HUES6 (cell line): ENCODE data around the gene ORC3.

Experiments used
- H3K27ac ChIP-seq: 2 replicates; pipeline ENCODE4 v1.7.0; 2013; ENCODE audit warnings: low read depth, mild to moderate bottlenecking, low read length, inconsistent platforms
- H3K27me3 ChIP-seq: 2 replicates; pipeline ENCODE4 v1.6.1; 2013; ENCODE audit warnings: low read length; ENCODE audit not compliant: control insufficient read depth, insufficient read depth
- H3K36me3 ChIP-seq: 2 replicates; pipeline ENCODE4 v1.6.1; 2013; ENCODE audit warnings: low read length; ENCODE audit not compliant: control insufficient read depth, insufficient read depth
- H3K4me1 ChIP-seq: 2 replicates; pipeline ENCODE4 v1.6.1; 2013; ENCODE audit warnings: low read length; ENCODE audit not compliant: control insufficient read depth, insufficient read depth
- H3K4me3 ChIP-seq: 2 replicates; pipeline ENCODE4 v1.5.1; 2013; ENCODE audit warnings: low read depth, low read length
- H3K9ac ChIP-seq: one replicate; pipeline ENCODE4 v1.6.1; 2013; ENCODE audit warnings: mild to moderate bottlenecking, low read length
- H3K9me3 ChIP-seq: 2 replicates; pipeline ENCODE4 v1.6.1; 2013; ENCODE audit warnings: low read depth, low read length; ENCODE audit not compliant: control insufficient read depth, insufficient read depth

ORC3 gene

DNA sequence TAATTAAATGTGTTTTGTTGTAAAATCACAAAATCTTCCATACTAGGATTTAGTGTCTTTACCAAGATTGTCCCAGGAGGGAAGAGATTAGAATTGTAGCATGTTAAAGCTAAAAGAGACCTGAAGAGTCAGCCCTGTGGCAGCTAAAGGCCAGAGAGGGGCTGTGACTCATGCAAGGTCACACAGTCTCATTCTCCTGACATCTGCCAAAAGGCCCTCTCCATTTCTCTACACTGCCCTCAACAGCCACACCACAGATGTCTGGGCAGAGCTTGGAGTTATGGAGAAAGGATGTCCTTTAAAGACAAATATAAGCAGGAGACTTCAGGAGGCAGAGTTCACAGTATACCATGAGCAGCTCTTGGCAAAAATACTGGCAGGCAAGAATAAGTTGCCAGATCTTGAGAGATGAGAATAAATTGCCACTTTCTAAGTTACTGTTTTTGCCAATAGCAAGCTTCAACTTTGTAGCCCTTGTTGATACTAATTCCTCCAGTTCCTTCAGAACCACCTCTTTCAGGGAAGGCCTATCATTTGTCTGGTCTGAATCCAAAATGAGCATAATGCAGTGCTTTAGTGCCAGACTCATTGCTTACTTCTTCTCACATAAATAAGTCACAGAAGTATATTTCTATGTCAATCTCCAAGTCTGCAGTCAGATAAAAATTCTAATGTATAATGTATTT lies 70.4 kb downstream of the ORC3 start:
- H3K9ac ChIP-seq = no peak overlapping the region
- no peaks in the 10 kb centered on the region for H3K4me1 ChIP-seq
- peaks cover 73% of the 10 kb centered on the region for H3K36me3 ChIP-seq
- H3K9me3 ChIP-seq = no peaks in the 10 kb centered on the region
- no peak overlapping the region for H3K27ac ChIP-seq
- no peak overlapping the region for H3K4me3 ChIP-seq
- no peaks in the 10 kb centered on the region for H3K27me3 ChIP-seq

DNA sequence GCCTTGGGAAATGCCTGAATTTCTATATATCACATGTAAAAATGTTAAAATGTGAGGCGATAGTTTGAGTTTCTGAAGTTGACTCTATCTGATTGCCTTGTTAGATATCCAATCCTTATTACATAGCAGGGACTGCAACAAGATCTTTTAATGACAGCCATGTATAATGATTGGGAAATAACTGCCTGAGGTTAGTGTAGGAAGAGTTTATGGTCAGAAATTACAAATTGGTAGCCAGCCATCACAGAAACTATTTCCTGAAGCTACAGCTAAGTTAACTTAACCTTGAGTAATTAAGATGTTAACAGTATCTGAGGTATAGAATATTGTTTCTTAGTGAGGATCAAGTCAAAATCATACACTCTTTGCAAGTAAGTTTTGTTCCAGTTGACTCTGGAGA lies 71.1 kb downstream of the ORC3 start:
- no peak overlapping the region for H3K9ac ChIP-seq
- no peaks in the 10 kb centered on the region for H3K4me1 ChIP-seq
- H3K36me3 ChIP-seq = peaks cover 73% of the 10 kb centered on the region
- H3K4me3 ChIP-seq = no peak overlapping the region
- H3K27ac ChIP-seq = no peak overlapping the region
- no peaks in the 10 kb centered on the region for H3K9me3 ChIP-seq
- no peaks in the 10 kb centered on the region for H3K27me3 ChIP-seq

DNA sequence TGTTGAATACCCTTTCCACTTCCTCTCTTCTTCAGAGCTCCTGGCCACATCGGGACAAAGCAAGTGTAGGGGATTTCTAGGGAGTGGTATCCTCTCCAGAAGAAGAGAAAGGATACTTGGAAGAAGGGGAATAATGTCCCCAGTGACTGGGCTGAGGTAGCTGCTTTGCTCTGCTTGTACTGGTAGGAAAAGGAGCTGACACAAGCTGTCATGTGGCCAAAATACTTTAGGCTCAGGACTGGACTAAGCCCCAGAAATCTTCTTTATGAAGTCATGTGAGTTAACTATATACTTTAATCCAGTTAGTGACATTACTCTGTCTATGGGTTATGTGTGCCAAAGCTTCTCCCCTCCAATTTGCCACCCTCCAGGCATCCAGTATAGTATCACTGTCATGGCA lies 71.6 kb downstream of the ORC3 start:
- Histone ChIP-seq H3K36me3 (peaks cover 72% of the 10 kb centered on the region), H3K4me3 (no peak overlapping the region), H3K9me3 (no peaks in the 10 kb centered on the region), H3K9ac (no peak overlapping the region), H3K27me3 (no peaks in the 10 kb centered on the region), H3K27ac (no peak overlapping the region), H3K4me1 (no peaks in the 10 kb centered on the region)

DNA sequence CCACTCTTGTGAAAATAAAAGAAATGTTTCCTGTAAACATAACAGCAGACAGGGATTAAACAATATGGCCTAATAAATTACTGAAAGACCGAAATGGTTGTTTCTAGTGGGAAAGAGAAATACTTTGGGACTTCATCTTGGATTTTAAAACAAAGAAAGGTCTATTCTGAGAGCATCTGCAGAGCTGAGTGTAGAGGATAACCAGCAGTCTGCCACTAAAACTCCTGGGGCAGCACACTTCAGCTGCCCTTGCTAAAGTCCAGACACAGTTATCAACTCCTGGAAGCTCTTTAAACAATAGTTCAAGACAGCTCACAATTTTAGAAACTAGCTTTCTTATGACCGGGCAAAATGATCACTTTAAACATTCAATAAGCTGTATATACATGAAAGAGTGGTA lies 73.5 kb downstream of the ORC3 start:
- Histone ChIP-seq H3K4me3 (no peak overlapping the region), H3K27me3 (no peaks in the 10 kb centered on the region), H3K27ac (no peak overlapping the region), H3K9ac (no peak overlapping the region), H3K9me3 (no peaks in the 10 kb centered on the region), H3K36me3 (peaks cover 75% of the 10 kb centered on the region), H3K4me1 (no peaks in the 10 kb centered on the region)

DNA sequence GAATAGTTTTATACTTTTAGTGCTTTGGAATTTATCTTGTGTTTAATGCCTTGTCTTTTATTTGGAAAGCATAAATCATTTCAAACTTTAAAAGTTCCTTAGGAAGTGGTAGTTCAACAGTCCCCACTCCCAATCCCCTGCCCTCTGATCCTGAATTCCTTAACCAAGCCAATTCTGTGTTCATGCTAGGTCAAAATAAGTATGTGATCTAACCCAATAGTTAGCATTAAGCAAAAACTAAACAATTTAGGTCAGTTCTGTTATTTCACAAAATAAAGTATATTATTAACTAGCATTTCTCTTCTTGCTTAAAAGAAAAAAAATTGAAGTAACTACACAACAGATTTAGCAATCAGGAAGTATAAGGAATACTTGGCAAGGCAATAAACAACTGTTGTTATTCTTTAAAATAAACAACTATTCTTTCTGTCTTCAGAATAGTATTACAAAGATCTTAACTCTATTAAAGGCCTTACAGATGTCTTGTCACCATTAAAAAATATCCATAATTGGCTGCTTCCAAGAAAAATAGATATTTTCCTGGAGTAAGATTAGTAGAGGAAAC lies 75.1 kb downstream of the ORC3 start:
- Histone ChIP-seq H3K4me1 (no peaks in the 10 kb centered on the region), H3K27ac (no peak overlapping the region), H3K36me3 (peaks cover 71% of the 10 kb centered on the region), H3K9me3 (no peaks in the 10 kb centered on the region), H3K9ac (no peak overlapping the region), H3K4me3 (no peak overlapping the region), H3K27me3 (no peaks in the 10 kb centered on the region)

DNA sequence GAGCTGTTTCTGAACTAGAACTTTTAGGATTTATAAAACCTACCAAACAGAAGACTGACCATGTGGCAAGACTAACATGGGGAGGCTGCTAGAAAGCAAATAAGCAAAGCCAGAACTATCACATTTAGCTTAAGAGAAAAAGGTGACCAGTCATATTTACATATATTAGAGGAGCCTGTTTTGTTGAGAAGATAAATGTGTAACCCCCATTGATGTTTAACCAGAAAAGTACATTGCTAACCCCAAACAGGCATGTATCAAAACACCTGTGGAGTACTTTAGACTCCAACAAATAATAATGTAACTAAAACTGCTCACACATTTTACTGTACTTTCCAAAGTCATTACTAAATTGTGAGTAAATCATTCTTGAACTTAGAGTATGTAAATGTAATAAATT lies 77.1 kb downstream of the ORC3 start:
- H3K4me3 ChIP-seq = no peak overlapping the region
- H3K27me3 ChIP-seq = no peaks in the 10 kb centered on the region
- H3K27ac ChIP-seq = no peak overlapping the region
- H3K36me3 ChIP-seq = peaks cover 69% of the 10 kb centered on the region
- no peaks in the 10 kb centered on the region for H3K9me3 ChIP-seq
- H3K9ac ChIP-seq = no peak overlapping the region
- H3K4me1 ChIP-seq = peaks cover 10% of the 10 kb centered on the region; the same call in 1 of the 2 replicates

DNA sequence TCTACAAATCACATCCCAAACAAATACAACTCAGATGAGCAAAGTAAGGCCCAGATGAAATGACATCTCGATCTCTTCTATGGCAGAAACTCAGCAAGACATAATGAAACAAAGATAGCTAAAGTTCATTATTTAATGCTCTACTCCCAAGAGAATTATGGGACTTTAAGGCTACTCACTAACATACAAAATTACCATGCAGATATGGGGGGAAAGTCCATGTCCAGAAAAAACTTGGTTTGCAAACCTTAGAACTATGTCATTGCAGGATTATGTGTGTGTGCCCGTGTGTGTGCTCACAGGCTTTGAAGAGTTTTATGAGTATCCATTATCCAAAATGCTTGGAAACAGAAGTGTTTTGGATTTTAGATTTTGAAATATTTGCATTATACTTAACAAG lies 78.1 kb downstream of the ORC3 start:
- Histone ChIP-seq H3K36me3 (peaks cover 76% of the 10 kb centered on the region), H3K9me3 (no peaks in the 10 kb centered on the region), H3K9ac (no peak overlapping the region), H3K27ac (no peak overlapping the region), H3K27me3 (no peaks in the 10 kb centered on the region), H3K4me1 (peaks cover 10% of the 10 kb centered on the region; the same call in 1 of the 2 replicates), H3K4me3 (no peak overlapping the region)

DNA sequence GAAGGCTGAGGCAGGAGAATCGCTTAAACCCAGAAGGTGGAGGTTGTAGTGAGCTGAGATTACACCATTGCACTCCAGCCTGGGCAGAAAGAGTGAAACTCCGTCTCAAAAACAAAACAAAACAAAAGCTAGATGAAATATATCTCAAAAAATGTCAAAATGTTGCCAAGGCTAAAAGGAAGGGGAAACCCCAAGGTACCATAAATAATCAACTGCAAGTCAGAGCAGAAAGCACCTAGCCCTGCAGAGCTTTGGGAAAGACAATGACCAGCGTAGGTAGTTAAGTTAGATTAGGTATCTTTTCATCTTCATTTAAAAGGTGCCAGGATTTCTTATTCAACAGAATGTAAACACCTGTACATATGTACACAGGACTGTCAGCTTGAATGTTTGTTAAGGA lies 79.1 kb downstream of the ORC3 start:
- H3K27ac ChIP-seq = no peak overlapping the region
- H3K9ac ChIP-seq = no peak overlapping the region
- no peaks in the 10 kb centered on the region for H3K9me3 ChIP-seq
- H3K27me3 ChIP-seq = no peaks in the 10 kb centered on the region
- H3K4me3 ChIP-seq = no peak overlapping the region
- peaks cover 72% of the 10 kb centered on the region for H3K36me3 ChIP-seq
- H3K4me1 ChIP-seq = peaks cover 10% of the 10 kb centered on the region; the same call in 1 of the 2 replicates

DNA sequence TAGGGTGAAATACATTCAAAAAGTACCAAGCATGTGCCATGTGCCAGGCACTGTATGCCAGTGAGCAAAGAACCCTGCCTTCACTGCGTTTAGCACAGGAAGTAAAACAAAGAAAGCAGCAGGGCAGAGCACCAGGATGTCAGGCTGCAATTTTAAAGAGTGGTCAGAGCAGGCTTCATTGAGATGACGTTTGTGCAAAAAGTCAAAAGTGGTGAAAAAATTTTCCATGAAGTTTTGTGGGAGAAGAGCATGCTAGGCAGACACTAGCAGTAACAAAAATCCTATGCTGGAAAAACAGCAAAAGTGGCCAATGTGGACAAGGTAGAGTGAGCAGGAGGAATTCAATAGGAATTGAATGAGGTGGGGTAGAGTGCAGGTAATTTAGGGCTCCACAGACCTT lies 80.8 kb downstream of the ORC3 start:
- H3K27me3 ChIP-seq = no peaks in the 10 kb centered on the region
- no peak overlapping the region for H3K27ac ChIP-seq
- no peak overlapping the region for H3K9ac ChIP-seq
- peaks cover 10% of the 10 kb centered on the region; the same call in 1 of the 2 replicates for H3K4me1 ChIP-seq
- peaks cover 73% of the 10 kb centered on the region for H3K36me3 ChIP-seq
- no peaks in the 10 kb centered on the region for H3K9me3 ChIP-seq
- no peak overlapping the region for H3K4me3 ChIP-seq

DNA sequence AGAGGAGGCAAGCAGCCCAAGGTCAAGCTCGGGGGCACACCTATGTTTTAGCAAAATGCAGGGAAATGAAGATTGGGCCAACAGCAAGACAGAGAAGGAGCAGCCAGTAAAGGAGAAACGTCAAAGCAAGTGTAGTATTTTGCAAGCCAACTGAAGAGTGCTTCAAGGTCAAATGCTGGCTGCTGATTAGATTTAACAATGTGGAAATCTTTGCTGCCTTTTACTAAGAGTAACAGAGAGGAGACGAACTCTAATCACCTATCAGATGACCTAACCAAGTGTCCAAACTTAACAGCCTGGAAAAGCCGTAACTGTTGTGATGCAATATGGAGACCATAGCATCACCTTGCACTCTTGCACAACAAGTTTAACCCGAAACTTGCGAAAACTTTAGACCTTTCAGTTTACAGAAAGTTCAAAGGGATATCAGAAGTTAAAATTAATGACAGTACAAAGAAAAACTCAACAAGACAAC lies 81.7 kb downstream of the ORC3 start:
- Histone ChIP-seq H3K4me1 (peaks cover 10% of the 10 kb centered on the region; the same call in 1 of the 2 replicates), H3K27me3 (no peaks in the 10 kb centered on the region), H3K4me3 (no peak overlapping the region), H3K36me3 (peaks cover 77% of the 10 kb centered on the region), H3K9ac (no peak overlapping the region), H3K27ac (no peak overlapping the region), H3K9me3 (no peaks in the 10 kb centered on the region)

DNA sequence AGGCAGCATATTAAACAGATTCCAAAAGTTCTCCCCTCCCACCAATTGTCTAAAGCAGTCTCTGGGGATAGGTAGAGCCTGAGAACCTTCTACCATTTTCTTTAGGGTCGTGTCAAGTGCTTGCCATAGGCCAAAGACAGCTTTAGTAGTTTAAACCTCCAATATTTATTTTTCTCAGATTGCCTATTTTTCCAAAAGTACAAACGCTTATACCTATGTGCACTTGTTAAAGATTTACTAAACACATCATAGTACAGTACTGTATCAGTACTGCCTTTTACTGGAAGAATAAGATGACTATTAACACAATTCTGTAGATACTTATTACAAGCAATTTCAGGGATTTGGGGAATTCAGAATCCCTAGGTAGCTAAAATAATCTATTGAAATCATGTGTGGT lies 82.7 kb downstream of the ORC3 start:
- H3K36me3 ChIP-seq = peaks cover 76% of the 10 kb centered on the region
- H3K9me3 ChIP-seq = no peaks in the 10 kb centered on the region
- no peak overlapping the region for H3K4me3 ChIP-seq
- no peak overlapping the region for H3K9ac ChIP-seq
- no peak overlapping the region for H3K27ac ChIP-seq
- peaks cover 10% of the 10 kb centered on the region; the same call in 1 of the 2 replicates for H3K4me1 ChIP-seq
- no peaks in the 10 kb centered on the region for H3K27me3 ChIP-seq
